B cell (primary cell): ENCODE data around the gene SLC30A2.

Source experiments
- CTCF ChIP-seq: fragments of 200-600 bp; IDR thresholded peaks from one replicate; pipeline ENCODE4 v1.8.0; 2022; ENCODE audit warnings: antibody characterized with exemption, mild to moderate bottlenecking
- EZH2 ChIP-seq: IDR thresholded peaks from 2 replicates; pipeline ENCODE4 v1.6.1; 2012; ENCODE audit warnings: borderline replicate concordance, low read depth, mild to moderate bottlenecking, moderate library complexity, low read length; ENCODE audit not compliant: insufficient read depth, poor library complexity, severe bottlenecking

GRCh38 chr1:25990702-25991395, 55.1 kb downstream of the SLC30A2 start:
- TF ChIP-seq CTCF (no peak), EZH2 (no peak)
